ENCODE results near the gene NRAP. TPM values are rescaled to one million over a fixed set of nuclear protein-coding genes. Genes with fewer than 3 reads are reported as not detected.

NRAP gene
- total and polyA plus RNA-seq, 2 experiments from 2014 or later: not detected

GRCh38 chr10:113560071-113560470 lies 103.8 kb downstream of the NRAP start:
- Histone ChIP-seq H4K20me1 (ENCODE audit: insufficient read depth) (no peaks in the 10 kb centered on the region), H3K27me3 (replicated peaks; ENCODE audit: insufficient read depth) (0 out of 2 replicates have a peak, but pooled peaks cover 15% of the 10 kb centered on the region), H3K4me3 (no peak overlapping the region), H3K4me1 (ENCODE audit: insufficient read depth) (no peaks in the 10 kb centered on the region), H3K4me2 (ENCODE audit: unreplicated experiment) (no peak overlapping the region), H3K9me3 (ENCODE audit: low read depth) (no peaks in the 10 kb centered on the region), H2AFZ (no peak overlapping the region), H3F3A (ENCODE audit: insufficient read depth) (no peaks in the 10 kb centered on the region), H3K36me3 (ENCODE audit: low read depth) (no peaks in the 10 kb centered on the region), H3K79me2 (ENCODE audit: insufficient read depth) (no peaks in the 10 kb centered on the region), H3K9me2 (ENCODE audit: insufficient read depth) (no peaks in the 10 kb centered on the region), H3K27ac (no peak overlapping the region), H3K9ac (no peak overlapping the region)
- in situ Hi-C loops (cut with MboI): no loop called here
- 83 to 85% methylated on average over 5 of the region's 5 CpGs for WGBS, 2 experiments (ENCODE audit: low coverage in 1 of 2, low lambda C conversion rate in 2 of 2, missing lambda C conversion rate in 2 of 2)
- no peak for TF ChIP-seq EZH2phosphoT487 (IDR thresholded peaks at IDR 0.05; ENCODE audit: insufficient read depth, low read depth)
- no peak for TF ChIP-seq EZH2 (IDR thresholded peaks at IDR 0.05; ENCODE audit: insufficient read depth, poor library complexity, severe bottlenecking)
- no peak for DNase-seq

- Histone ChIP-seq H3K27me3 (replicated peaks; ENCODE audit: insufficient read depth) (0 out of 2 replicates have a peak, but pooled peaks cover 15% of the 10 kb centered on the region), H4K20me1 (ENCODE audit: insufficient read depth) (no peaks in the 10 kb centered on the region), H3K4me2 (ENCODE audit: unreplicated experiment) (no peak overlapping the region), H3K4me3 (no peak overlapping the region), H3F3A (ENCODE audit: insufficient read depth) (no peaks in the 10 kb centered on the region), H2AFZ (0 out of 2 replicates have a peak overlapping the region, but pooled peaks have one; percentile 24), H3K4me1 (ENCODE audit: insufficient read depth) (no peaks in the 10 kb centered on the region), H3K9ac (no peak overlapping the region), H3K79me2 (ENCODE audit: insufficient read depth) (no peaks in the 10 kb centered on the region), H3K9me2 (ENCODE audit: insufficient read depth) (no peaks in the 10 kb centered on the region), H3K36me3 (ENCODE audit: low read depth) (no peaks in the 10 kb centered on the region), H3K9me3 (ENCODE audit: low read depth) (no peaks in the 10 kb centered on the region), H3K27ac (no peak overlapping the region)
- in situ Hi-C loops (cut with MboI): no loop called here
- no peak for TF ChIP-seq EZH2phosphoT487 (IDR thresholded peaks at IDR 0.05; ENCODE audit: insufficient read depth, low read depth)
- no peak for TF ChIP-seq EZH2 (IDR thresholded peaks at IDR 0.05; ENCODE audit: insufficient read depth, poor library complexity, severe bottlenecking)
- DNase-seq: no peak
- WGBS, 2 experiments (ENCODE audit: low coverage in 1 of 2, low lambda C conversion rate in 2 of 2, missing lambda C conversion rate in 2 of 2): 63 to 67% methylated on average over 9 of the region's 9 CpGs
Observed at GRCh38 chr10:113557903-113558321, 105.9 kb downstream of the NRAP start.

DNA sequence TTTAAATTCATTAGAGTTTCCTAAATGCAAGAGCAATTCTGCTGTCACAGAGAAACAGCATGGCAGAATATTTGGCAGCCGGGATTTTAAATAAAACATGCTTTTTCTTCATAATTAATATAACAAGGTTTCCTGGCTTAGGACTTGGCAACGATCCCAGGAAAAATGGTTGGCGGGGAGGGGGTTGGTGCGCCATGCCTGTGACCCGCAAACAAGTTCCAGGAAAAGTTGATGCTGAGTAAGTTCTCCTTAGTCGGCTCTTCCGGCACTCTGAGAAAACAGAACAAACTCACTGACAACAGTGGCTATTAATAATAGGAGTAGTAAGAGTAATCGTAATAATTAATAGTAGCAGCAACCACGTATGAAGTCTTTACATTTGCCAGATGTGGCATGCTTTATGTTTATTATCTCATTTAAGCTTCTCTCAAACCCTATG lies 106.4 kb downstream of the NRAP start:
- no peak overlapping the region for H3K4me3 ChIP-seq
- WGBS, 2 experiments (ENCODE audit: low coverage in 1 of 2, low lambda C conversion rate in 2 of 2, missing lambda C conversion rate in 2 of 2): 5 to 7% methylated on average over 9 of the region's 9 CpGs
- no peaks in the 10 kb centered on the region for H4K20me1 ChIP-seq (ENCODE audit: insufficient read depth)
- TF ChIP-seq EZH2phosphoT487 (IDR thresholded peaks at IDR 0.05; ENCODE audit: insufficient read depth, low read depth): no peak
- no peak for TF ChIP-seq EZH2 (IDR thresholded peaks at IDR 0.05; ENCODE audit: insufficient read depth, poor library complexity, severe bottlenecking)
- in situ Hi-C loops (cut with MboI): no loop called here
- no peaks in the 10 kb centered on the region for H3K9me3 ChIP-seq (ENCODE audit: low read depth)
- no peaks in the 10 kb centered on the region for H3F3A ChIP-seq (ENCODE audit: insufficient read depth)
- 0 out of 2 replicates have a peak overlapping the region, but pooled peaks have one; percentile 24 for H2AFZ ChIP-seq
- H3K27me3 ChIP-seq (replicated peaks; ENCODE audit: insufficient read depth): 0 out of 2 replicates have a peak, but pooled peaks cover 15% of the 10 kb centered on the region
- H3K36me3 ChIP-seq (ENCODE audit: low read depth): no peaks in the 10 kb centered on the region
- H3K4me2 ChIP-seq (ENCODE audit: unreplicated experiment): no peak overlapping the region
- H3K9ac ChIP-seq: no peak overlapping the region
- H3K4me1 ChIP-seq (ENCODE audit: insufficient read depth): no peaks in the 10 kb centered on the region
- H3K79me2 ChIP-seq (ENCODE audit: insufficient read depth): no peaks in the 10 kb centered on the region
- DNase-seq: no peak
- no peaks in the 10 kb centered on the region for H3K9me2 ChIP-seq (ENCODE audit: insufficient read depth)
- no peak overlapping the region for H3K27ac ChIP-seq

DNA sequence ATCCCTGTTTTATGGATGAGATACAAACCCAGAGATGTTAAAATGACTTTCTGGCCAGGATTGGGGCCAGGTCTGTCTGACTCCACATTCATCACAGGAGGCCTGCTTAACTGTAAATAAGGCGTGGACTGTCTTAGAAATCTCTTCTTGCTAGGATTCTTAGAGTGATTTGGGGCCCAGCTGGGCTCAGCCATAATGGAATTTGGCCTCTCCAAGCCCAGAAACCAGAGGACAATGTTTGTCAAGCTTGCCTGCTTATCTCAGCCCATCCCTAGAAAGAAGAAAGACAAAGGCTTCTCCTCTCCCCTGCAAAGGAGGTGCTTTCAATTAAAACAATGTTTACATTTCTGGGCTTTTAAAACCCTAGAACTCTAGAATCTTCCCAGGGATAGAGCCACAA lies 108.1 kb downstream of the NRAP start:
- H3K4me3 ChIP-seq: no peak overlapping the region
- no peaks in the 10 kb centered on the region for H4K20me1 ChIP-seq (ENCODE audit: insufficient read depth)
- no peak for DNase-seq
- no peak overlapping the region for H2AFZ ChIP-seq
- H3K27ac ChIP-seq: no peak overlapping the region
- 76 to 87% methylated on average over 1 of the region's 1 CpG for WGBS, 2 experiments (ENCODE audit: low coverage in 1 of 2, low lambda C conversion rate in 2 of 2, missing lambda C conversion rate in 2 of 2)
- no peak overlapping the region for H3K9ac ChIP-seq
- H3K36me3 ChIP-seq (ENCODE audit: low read depth): no peaks in the 10 kb centered on the region
- in situ Hi-C loops (cut with MboI): no loop called here
- no peaks in the 10 kb centered on the region for H3K9me3 ChIP-seq (ENCODE audit: low read depth)
- no peak overlapping the region for H3K4me2 ChIP-seq (ENCODE audit: unreplicated experiment)
- H3K27me3 ChIP-seq (replicated peaks; ENCODE audit: insufficient read depth): 0 out of 2 replicates have a peak, but pooled peaks cover 15% of the 10 kb centered on the region
- H3K9me2 ChIP-seq (ENCODE audit: insufficient read depth): no peaks in the 10 kb centered on the region
- H3K4me1 ChIP-seq (ENCODE audit: insufficient read depth): no peaks in the 10 kb centered on the region
- TF ChIP-seq EZH2 (IDR thresholded peaks at IDR 0.05; ENCODE audit: insufficient read depth, poor library complexity, severe bottlenecking) (no peak), EZH2phosphoT487 (IDR thresholded peaks at IDR 0.05; ENCODE audit: insufficient read depth, low read depth) (no peak)
- no peaks in the 10 kb centered on the region for H3K79me2 ChIP-seq (ENCODE audit: insufficient read depth)
- no peaks in the 10 kb centered on the region for H3F3A ChIP-seq (ENCODE audit: insufficient read depth)

All from GM23248 (cell line).